ENCODE results near the gene SDF2L1.

The SDF2L1 gene

GRCh38 chr22:21679383-21679782, 37.3 kb downstream of the SDF2L1 start:
- Histone ChIP-seq H3K79me1 (ENCODE audit: low read length) (no peaks in the 10 kb centered on the region), H3K4me2 (ENCODE audit: low read length) (no peak overlapping the region), H2BK5ac (ENCODE audit: low read length) (no peak overlapping the region), H3K56ac (ENCODE audit: low read length) (no peak overlapping the region), H3K36me3 (ENCODE audit: control insufficient read depth, insufficient read depth, low read length) (peaks cover 3% of the 10 kb centered on the region), H3K4me3 (ENCODE audit: low read length) (no peak overlapping the region), H4K5ac (ENCODE audit: low read length) (no peak overlapping the region), H2BK120ac (ENCODE audit: low read depth, low read length) (no peak overlapping the region), H3K79me2 (ENCODE audit: control insufficient read depth, insufficient read depth, low read length) (no peaks in the 10 kb centered on the region), H3K4me1 (ENCODE audit: control insufficient read depth, low read depth, low read length) (no peaks in the 10 kb centered on the region), H3K4ac (ENCODE audit: low read depth, low read length) (no peak overlapping the region), H3K23ac (ENCODE audit: low read length) (no peak overlapping the region), H2AK5ac (ENCODE audit: low read length) (no peak overlapping the region), H3K18ac (ENCODE audit: low read length) (no peak overlapping the region), H3K9ac (ENCODE audit: low read length) (no peak overlapping the region), H3K27ac (ENCODE audit: low read depth, low read length) (no peak overlapping the region), H3K27me3 (ENCODE audit: insufficient read depth, low read length, poor library complexity) (no peaks in the 10 kb centered on the region), H4K8ac (ENCODE audit: low read depth, low read length) (no peak overlapping the region), H2BK15ac (replicated peaks; ENCODE audit: low read depth) (no peak overlapping the region)
- no CpG with 5 or more reads among the region's 4 CpGs for WGBS (ENCODE audit: extremely low coverage, insufficient coverage, low lambda C conversion rate)
- DNase-seq = no peak

GRCh38 chr22:21680830-21681565, 38.9 kb downstream of the SDF2L1 start:
- Histone ChIP-seq H3K9ac (ENCODE audit: low read length) (no peak overlapping the region), H3K79me1 (ENCODE audit: low read length) (no peaks in the 10 kb centered on the region), H2BK120ac (ENCODE audit: low read depth, low read length) (no peak overlapping the region), H3K4me2 (ENCODE audit: low read length) (no peak overlapping the region), H2BK15ac (replicated peaks; ENCODE audit: low read depth) (no peak overlapping the region), H3K56ac (ENCODE audit: low read length) (no peak overlapping the region), H3K79me2 (ENCODE audit: control insufficient read depth, insufficient read depth, low read length) (no peaks in the 10 kb centered on the region), H3K4ac (ENCODE audit: low read depth, low read length) (no peak overlapping the region), H3K27ac (ENCODE audit: low read depth, low read length) (no peak overlapping the region), H2AK5ac (ENCODE audit: low read length) (no peak overlapping the region), H2BK5ac (ENCODE audit: low read length) (no peak overlapping the region), H3K36me3 (ENCODE audit: control insufficient read depth, insufficient read depth, low read length) (peaks cover 1% of the 10 kb centered on the region), H3K18ac (ENCODE audit: low read length) (no peak overlapping the region), H3K27me3 (ENCODE audit: insufficient read depth, low read length, poor library complexity) (no peaks in the 10 kb centered on the region), H3K4me1 (ENCODE audit: control insufficient read depth, low read depth, low read length) (no peaks in the 10 kb centered on the region), H4K8ac (ENCODE audit: low read depth, low read length) (no peak overlapping the region), H4K5ac (ENCODE audit: low read length) (no peak overlapping the region), H3K23ac (ENCODE audit: low read length) (no peak overlapping the region), H3K4me3 (ENCODE audit: low read length) (no peak overlapping the region)
- no CpG with 5 or more reads among the region's 21 CpGs for whole genome bisulfite sequencing (ENCODE audit: extremely low coverage, insufficient coverage, low lambda C conversion rate)
- DNase-seq = no peak

GRCh38 chr22:21681566-21682370, 39.7 kb downstream of the SDF2L1 start:
- no peak overlapping the region for H3K4ac ChIP-seq (ENCODE audit: low read depth, low read length)
- no peak overlapping the region for H2BK5ac ChIP-seq (ENCODE audit: low read length)
- H3K4me3 ChIP-seq (ENCODE audit: low read length) = no peak overlapping the region
- no peak overlapping the region for H3K27ac ChIP-seq (ENCODE audit: low read depth, low read length)
- H3K4me2 ChIP-seq (ENCODE audit: low read length) = no peak overlapping the region
- no peak overlapping the region for H3K9ac ChIP-seq (ENCODE audit: low read length)
- no peak for DNase-seq
- no peak overlapping the region for H3K56ac ChIP-seq (ENCODE audit: low read length)
- H3K23ac ChIP-seq (ENCODE audit: low read length) = no peak overlapping the region
- peaks cover 1% of the 10 kb centered on the region for H3K36me3 ChIP-seq (ENCODE audit: control insufficient read depth, insufficient read depth, low read length)
- WGBS (ENCODE audit: extremely low coverage, insufficient coverage, low lambda C conversion rate) = no CpG with 5 or more reads among the region's 24 CpGs
- H3K4me1 ChIP-seq (ENCODE audit: control insufficient read depth, low read depth, low read length) = no peaks in the 10 kb centered on the region
- no peak overlapping the region for H2BK15ac ChIP-seq (replicated peaks; ENCODE audit: low read depth)
- no peak overlapping the region for H3K18ac ChIP-seq (ENCODE audit: low read length)
- H2BK120ac ChIP-seq (ENCODE audit: low read depth, low read length) = no peak overlapping the region
- no peak overlapping the region for H2AK5ac ChIP-seq (ENCODE audit: low read length)
- no peak overlapping the region for H4K5ac ChIP-seq (ENCODE audit: low read length)
- no peaks in the 10 kb centered on the region for H3K79me2 ChIP-seq (ENCODE audit: control insufficient read depth, insufficient read depth, low read length)
- no peaks in the 10 kb centered on the region for H3K79me1 ChIP-seq (ENCODE audit: low read length)
- H3K27me3 ChIP-seq (ENCODE audit: insufficient read depth, low read length, poor library complexity) = no peaks in the 10 kb centered on the region
- no peak overlapping the region for H4K8ac ChIP-seq (ENCODE audit: low read depth, low read length)

- no peaks in the 10 kb centered on the region for H3K4me1 ChIP-seq (ENCODE audit: control insufficient read depth, low read depth, low read length)
- no peak overlapping the region for H3K4me2 ChIP-seq (ENCODE audit: low read length)
- no peak overlapping the region for H2BK15ac ChIP-seq (replicated peaks; ENCODE audit: low read depth)
- H4K8ac ChIP-seq (ENCODE audit: low read depth, low read length) = no peak overlapping the region
- H3K79me1 ChIP-seq (ENCODE audit: low read length) = no peaks in the 10 kb centered on the region
- WGBS (ENCODE audit: extremely low coverage, insufficient coverage, low lambda C conversion rate) = no CpG with 5 or more reads among the region's 20 CpGs
- H3K23ac ChIP-seq (ENCODE audit: low read length) = no peak overlapping the region
- no peak overlapping the region for H3K18ac ChIP-seq (ENCODE audit: low read length)
- no peak overlapping the region for H2AK5ac ChIP-seq (ENCODE audit: low read length)
- H3K9ac ChIP-seq (ENCODE audit: low read length) = no peak overlapping the region
- H3K27me3 ChIP-seq (ENCODE audit: insufficient read depth, low read length, poor library complexity) = no peaks in the 10 kb centered on the region
- peaks cover 1% of the 10 kb centered on the region for H3K36me3 ChIP-seq (ENCODE audit: control insufficient read depth, insufficient read depth, low read length)
- no peak overlapping the region for H2BK5ac ChIP-seq (ENCODE audit: low read length)
- DNase-seq = no peak
- H4K5ac ChIP-seq (ENCODE audit: low read length) = no peak overlapping the region
- H3K4me3 ChIP-seq (ENCODE audit: low read length) = no peak overlapping the region
- H3K27ac ChIP-seq (ENCODE audit: low read depth, low read length) = no peak overlapping the region
- no peak overlapping the region for H3K4ac ChIP-seq (ENCODE audit: low read depth, low read length)
- H3K56ac ChIP-seq (ENCODE audit: low read length) = no peak overlapping the region
- H3K79me2 ChIP-seq (ENCODE audit: control insufficient read depth, insufficient read depth, low read length) = no peaks in the 10 kb centered on the region
- H2BK120ac ChIP-seq (ENCODE audit: low read depth, low read length) = no peak overlapping the region
Measured at GRCh38 chr22:21682385-21683175, 40.5 kb downstream of the SDF2L1 start.

GRCh38 chr22:21683401-21683811, 41.3 kb downstream of the SDF2L1 start:
- Histone ChIP-seq H4K5ac (ENCODE audit: low read length) (no peak overlapping the region), H3K79me1 (ENCODE audit: low read length) (no peaks in the 10 kb centered on the region), H3K18ac (ENCODE audit: low read length) (no peak overlapping the region), H3K27ac (ENCODE audit: low read depth, low read length) (no peak overlapping the region), H2BK5ac (ENCODE audit: low read length) (no peak overlapping the region), H3K79me2 (ENCODE audit: control insufficient read depth, insufficient read depth, low read length) (no peaks in the 10 kb centered on the region), H3K9ac (ENCODE audit: low read length) (no peak overlapping the region), H3K4me3 (ENCODE audit: low read length) (no peak overlapping the region), H2AK5ac (ENCODE audit: low read length) (no peak overlapping the region), H3K4me1 (ENCODE audit: control insufficient read depth, low read depth, low read length) (no peaks in the 10 kb centered on the region), H3K23ac (ENCODE audit: low read length) (no peak overlapping the region), H2BK15ac (replicated peaks; ENCODE audit: low read depth) (no peak overlapping the region), H4K8ac (ENCODE audit: low read depth, low read length) (no peak overlapping the region), H2BK120ac (ENCODE audit: low read depth, low read length) (no peak overlapping the region), H3K27me3 (ENCODE audit: insufficient read depth, low read length, poor library complexity) (no peaks in the 10 kb centered on the region), H3K36me3 (ENCODE audit: control insufficient read depth, insufficient read depth, low read length) (peaks cover 1% of the 10 kb centered on the region), H3K4me2 (ENCODE audit: low read length) (no peak overlapping the region), H3K4ac (ENCODE audit: low read depth, low read length) (no peak overlapping the region), H3K56ac (ENCODE audit: low read length) (no peak overlapping the region)
- no CpG with 5 or more reads among the region's 7 CpGs for WGBS (ENCODE audit: extremely low coverage, insufficient coverage, low lambda C conversion rate)
- DNase-seq = no peak

All from mesendoderm (in vitro differentiated cells).